Panc1 (cell line): ENCODE results near the gene KDM7A. TPM values are rescaled to one million over a fixed set of nuclear protein-coding genes. Genes with fewer than 3 reads are reported as not detected.
A peak's percentile ranks its signal among the peaks of the same experiment; 100 is the strongest.

Source experiments
- ATAC-seq: fragments of 200-7000 bp; cut with Tn5 transposase; 2 replicates; pipeline ENCODE4 v1.9.1; 2020; ENCODE audit warnings: mild to moderate bottlenecking, moderate library complexity
- BruUV-seq: library from RNA; stranded (reverse); fragments of 400-500 nt; replicated peaks from 2 replicates; lab custom pipeline; 2021; lab: Mats Ljungman, UMichigan
- CTCF ChIA-PET: fragments of 300-600 bp; sonication (Branson Sonifier 250); formaldehyde crosslinking; loops from one replicate; lab custom pipeline; 2022; ENCODE audit warnings: antibody characterized with exemption; lab: Charles Lee
- POLR2A ChIA-PET: fragments of 300-600 bp; sonication (Branson Sonifier 250); formaldehyde crosslinking; loops from one replicate; lab custom pipeline; 2022; ENCODE audit warnings: antibody characterized with exemption; lab: Charles Lee
- DNase-seq: peaks from one replicate; pipeline ENCODE4 v3.0.0-alpha.2; 2010; ENCODE audit warnings: low read depth, low spot score
- H3K27ac ChIP-seq: 2 replicates; pipeline ENCODE4 v1.5.1; 2011; ENCODE audit warnings: mild to moderate bottlenecking, low read length, inconsistent platforms
- H3K27me3 ChIP-seq: fragments of 200-500 bp; sonication (Bioruptor generic); 2 replicates; pipeline ENCODE4 v1.6.0; 2014; ENCODE audit warnings: low read length, inconsistent platforms; ENCODE audit not compliant: control insufficient read depth, insufficient read depth
- H3K36me3 ChIP-seq: fragments of 200-500 bp; sonication (Bioruptor generic); 2 replicates; pipeline ENCODE4 v1.5.1; 2014; ENCODE audit warnings: inconsistent platforms, mild to moderate bottlenecking, low read length, moderate library complexity; ENCODE audit not compliant: control insufficient read depth, insufficient read depth
- H3K4me1 ChIP-seq: 2 replicates; pipeline ENCODE4 v1.5.1; 2011; ENCODE audit warnings: inconsistent platforms, mild to moderate bottlenecking, low read length, moderate library complexity; ENCODE audit not compliant: control insufficient read depth, insufficient read depth
- H3K4me3 ChIP-seq, 2 experiments: 2 replicates each; pipeline ENCODE4 v1.5.1; 2011 to 2012; ENCODE audit warnings: low read depth in 2 of 2, low read length in 2 of 2, mild to moderate bottlenecking in 2 of 2, inconsistent platforms in 1 of 2, moderate library complexity in 1 of 2
- H3K9me3 ChIP-seq: fragments of 200-500 bp; sonication (Bioruptor generic); 2 replicates; pipeline ENCODE4 v1.5.1; 2014; ENCODE audit warnings: low read depth, mild to moderate bottlenecking, inconsistent platforms, low read length, moderate library complexity; ENCODE audit not compliant: control insufficient read depth, insufficient read depth
- POLR2AphosphoS5 ChIP-seq: IDR thresholded peaks from 2 replicates; pipeline ENCODE4 v1.6.1; 2012; ENCODE audit warnings: mild to moderate bottlenecking, low read depth, low read length, moderate library complexity
- SIN3A ChIP-seq: IDR thresholded peaks from 2 replicates; pipeline ENCODE4 v1.6.1; 2012; ENCODE audit warnings: low read depth, mild to moderate bottlenecking, low read length, moderate library complexity, borderline replicate concordance; ENCODE audit not compliant: insufficient read depth
- TCF7L2 ChIP-seq: IDR thresholded peaks from 2 replicates; pipeline ENCODE4 v1.6.1; 2011; ENCODE audit warnings: mild to moderate bottlenecking, low read depth, low read length, inconsistent platforms
- in situ Hi-C: cut with HindIII; loops from 2 replicates; pipeline ENCODE4 v1.10.0; 2016; ENCODE audit warnings: low sequenced_read_pairs, low pct_unique_long_range_greater_than_20kb
- intact Hi-C: fragments of 100-400 bp; cut with micrococcal nuclease; formaldehyde crosslinking; loops from one replicate; pipeline ENCODE4 v1.10.0; 2022; ENCODE audit not compliant: unreplicated experiment
- total RNA-seq: library from RNA; stranded (reverse); gene quantifications from one replicate; pipeline ENCODE4 v1.2.1, GENCODE V29; 2021; ENCODE audit not compliant: unreplicated experiment
- TF ChIP-seq, protein P1 (sequence below): fragments of 450-650 bp; IDR thresholded peaks from 2 replicates; pipeline ENCODE4 v1.5.1; 2017; ENCODE audit warnings: mild to moderate bottlenecking
- TF ChIP-seq, protein P2 (sequence below), 2 experiments: IDR thresholded peaks; 2 replicates each; pipeline ENCODE4 v1.6.1; 2011 to 2012; ENCODE audit warnings: low read depth in 2 of 2, control low read depth in 1 of 2, low read length in 1 of 2, mild to moderate bottlenecking in 1 of 2, moderate library complexity in 1 of 2; ENCODE audit not compliant: insufficient read depth in 1 of 2

Gene KDM7A
- total RNA-seq, 1 experiment from 2014 or later, result 3.6 TPM

DNA sequence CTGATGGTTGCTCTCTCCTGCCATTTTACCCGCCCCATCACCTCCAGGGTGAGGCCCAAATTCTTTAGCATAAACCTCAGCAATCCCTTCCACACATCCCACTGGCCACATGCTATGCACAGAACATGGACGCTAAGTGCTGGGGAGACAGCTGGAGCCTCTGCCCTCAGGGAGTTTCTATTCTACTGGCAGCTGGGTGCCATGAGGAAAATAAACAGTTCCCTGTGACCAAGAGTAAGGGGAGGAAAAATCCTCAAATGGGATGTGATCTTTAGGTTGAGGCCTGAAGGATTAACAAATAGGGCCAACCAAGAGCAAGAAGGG lies 115.2 kb downstream of the KDM7A start:
- BruUV-seq, result no TSS peak
- no peaks in the 10 kb centered on the region for H3K27me3 ChIP-seq
- no peaks in the 10 kb centered on the region for H3K36me3 ChIP-seq
- DNase-seq (no peak), ATAC-seq (no peak)
- ChIA-PET CTCF (no interaction called here), POLR2A (no interaction called here)
- in situ Hi-C loops, result no loop called here
- H3K27ac ChIP-seq, result peak overlapping the region; percentile 88
- peaks cover 7% of the 10 kb centered on the region for H3K9me3 ChIP-seq
- intact Hi-C loops, result no loop called here
- no peak for TF ChIP-seq SIN3A
- TF ChIP-seq POLR2AphosphoS5, result no peak
- TF ChIP-seq, protein P1, sequence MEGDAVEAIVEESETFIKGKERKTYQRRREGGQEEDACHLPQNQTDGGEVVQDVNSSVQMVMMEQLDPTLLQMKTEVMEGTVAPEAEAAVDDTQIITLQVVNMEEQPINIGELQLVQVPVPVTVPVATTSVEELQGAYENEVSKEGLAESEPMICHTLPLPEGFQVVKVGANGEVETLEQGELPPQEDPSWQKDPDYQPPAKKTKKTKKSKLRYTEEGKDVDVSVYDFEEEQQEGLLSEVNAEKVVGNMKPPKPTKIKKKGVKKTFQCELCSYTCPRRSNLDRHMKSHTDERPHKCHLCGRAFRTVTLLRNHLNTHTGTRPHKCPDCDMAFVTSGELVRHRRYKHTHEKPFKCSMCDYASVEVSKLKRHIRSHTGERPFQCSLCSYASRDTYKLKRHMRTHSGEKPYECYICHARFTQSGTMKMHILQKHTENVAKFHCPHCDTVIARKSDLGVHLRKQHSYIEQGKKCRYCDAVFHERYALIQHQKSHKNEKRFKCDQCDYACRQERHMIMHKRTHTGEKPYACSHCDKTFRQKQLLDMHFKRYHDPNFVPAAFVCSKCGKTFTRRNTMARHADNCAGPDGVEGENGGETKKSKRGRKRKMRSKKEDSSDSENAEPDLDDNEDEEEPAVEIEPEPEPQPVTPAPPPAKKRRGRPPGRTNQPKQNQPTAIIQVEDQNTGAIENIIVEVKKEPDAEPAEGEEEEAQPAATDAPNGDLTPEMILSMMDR, result no peak
- TF ChIP-seq, protein P2, sequence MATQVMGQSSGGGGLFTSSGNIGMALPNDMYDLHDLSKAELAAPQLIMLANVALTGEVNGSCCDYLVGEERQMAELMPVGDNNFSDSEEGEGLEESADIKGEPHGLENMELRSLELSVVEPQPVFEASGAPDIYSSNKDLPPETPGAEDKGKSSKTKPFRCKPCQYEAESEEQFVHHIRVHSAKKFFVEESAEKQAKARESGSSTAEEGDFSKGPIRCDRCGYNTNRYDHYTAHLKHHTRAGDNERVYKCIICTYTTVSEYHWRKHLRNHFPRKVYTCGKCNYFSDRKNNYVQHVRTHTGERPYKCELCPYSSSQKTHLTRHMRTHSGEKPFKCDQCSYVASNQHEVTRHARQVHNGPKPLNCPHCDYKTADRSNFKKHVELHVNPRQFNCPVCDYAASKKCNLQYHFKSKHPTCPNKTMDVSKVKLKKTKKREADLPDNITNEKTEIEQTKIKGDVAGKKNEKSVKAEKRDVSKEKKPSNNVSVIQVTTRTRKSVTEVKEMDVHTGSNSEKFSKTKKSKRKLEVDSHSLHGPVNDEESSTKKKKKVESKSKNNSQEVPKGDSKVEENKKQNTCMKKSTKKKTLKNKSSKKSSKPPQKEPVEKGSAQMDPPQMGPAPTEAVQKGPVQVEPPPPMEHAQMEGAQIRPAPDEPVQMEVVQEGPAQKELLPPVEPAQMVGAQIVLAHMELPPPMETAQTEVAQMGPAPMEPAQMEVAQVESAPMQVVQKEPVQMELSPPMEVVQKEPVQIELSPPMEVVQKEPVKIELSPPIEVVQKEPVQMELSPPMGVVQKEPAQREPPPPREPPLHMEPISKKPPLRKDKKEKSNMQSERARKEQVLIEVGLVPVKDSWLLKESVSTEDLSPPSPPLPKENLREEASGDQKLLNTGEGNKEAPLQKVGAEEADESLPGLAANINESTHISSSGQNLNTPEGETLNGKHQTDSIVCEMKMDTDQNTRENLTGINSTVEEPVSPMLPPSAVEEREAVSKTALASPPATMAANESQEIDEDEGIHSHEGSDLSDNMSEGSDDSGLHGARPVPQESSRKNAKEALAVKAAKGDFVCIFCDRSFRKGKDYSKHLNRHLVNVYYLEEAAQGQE (IDR thresholded peaks at IDR 0.05; ENCODE audit: insufficient read depth in 1 of 2, low read depth in 2 of 2, low read length in 1 of 2), result no peak
- TF ChIP-seq TCF7L2, result no peak
- peak overlapping the region; percentile 64 to 83 for H3K4me3 ChIP-seq
- H3K4me1 ChIP-seq, result peaks cover 34% of the 10 kb centered on the region

DNA sequence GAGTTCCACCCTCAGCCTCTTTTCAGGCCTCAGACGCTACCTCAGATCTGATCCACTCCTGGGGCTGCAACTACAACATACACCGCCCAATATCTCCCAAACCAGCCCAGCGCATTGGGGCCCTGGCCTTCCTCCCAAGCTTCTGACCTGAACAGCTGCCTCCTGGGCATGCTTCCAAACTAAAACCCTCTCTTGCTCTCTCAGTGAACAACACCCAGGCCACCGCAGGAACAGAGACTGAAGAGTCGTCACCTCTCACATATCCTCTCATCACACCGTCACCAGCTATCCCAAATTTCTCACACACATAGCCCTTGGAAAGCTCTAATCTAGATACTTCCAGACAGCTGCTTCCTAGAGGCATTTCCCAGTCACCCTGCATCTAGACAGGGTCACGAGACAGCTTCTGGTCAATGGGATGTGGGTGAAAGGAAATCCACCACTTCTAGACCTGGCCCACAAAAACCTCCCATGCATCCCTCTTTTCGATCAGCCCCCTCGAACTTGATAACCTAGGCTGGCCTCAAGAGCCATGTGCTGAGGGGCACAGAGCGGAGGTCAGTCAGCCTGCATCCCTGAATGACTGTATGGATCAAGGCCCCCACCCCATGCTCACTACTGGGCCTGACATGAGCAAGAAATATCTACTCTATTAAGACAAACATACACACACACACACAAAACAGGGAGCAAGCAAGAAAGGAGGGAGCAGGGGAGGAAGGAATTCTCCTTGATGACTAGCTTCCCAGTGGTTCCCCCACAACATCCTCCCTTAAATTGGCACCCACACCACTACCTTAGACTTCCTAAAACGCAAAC lies 115.8 kb downstream of the KDM7A start:
- ChIA-PET POLR2A (no interaction called here), CTCF (no interaction called here)
- TSS peak; percentile 39 for BruUV-seq
- H3K9me3 ChIP-seq, result peaks cover 2% of the 10 kb centered on the region
- peak overlapping the region; percentile 64 to 83 for H3K4me3 ChIP-seq
- in situ Hi-C loops, result no loop called here
- DNase-seq (no peak), ATAC-seq (no peak)
- peaks cover 34% of the 10 kb centered on the region for H3K4me1 ChIP-seq
- no peaks in the 10 kb centered on the region for H3K27me3 ChIP-seq
- intact Hi-C loops, result no loop called here
- peak overlapping the region; percentile 88 for H3K27ac ChIP-seq
- H3K36me3 ChIP-seq, result no peaks in the 10 kb centered on the region
- TF ChIP-seq, protein P1, result no peak
- TF ChIP-seq POLR2AphosphoS5, result no peak
- TF ChIP-seq TCF7L2, result no peak
- TF ChIP-seq, protein P2 (IDR thresholded peaks at IDR 0.05; ENCODE audit: insufficient read depth in 1 of 2, low read depth in 2 of 2, low read length in 1 of 2), result no peak
- TF ChIP-seq SIN3A, result no peak
